Head of caudate nucleus (tissue), 42 donors: ENCODE data around the gene GZF1.

Experiments used
- DNase-seq, 42 donors: peaks; one replicate each; pipeline versions ENCODE4 v3.0.0 to v3.0.0-alpha.2; 2020 to 2021; ENCODE audit warnings: mixed read lengths in 7 of 42
- intact Hi-C: fragments of 100-400 bp; cut with DNase I; formaldehyde crosslinking; loops from one replicate; pipeline ENCODE4 v1.15.0; 2022

GZF1 gene

DNA sequence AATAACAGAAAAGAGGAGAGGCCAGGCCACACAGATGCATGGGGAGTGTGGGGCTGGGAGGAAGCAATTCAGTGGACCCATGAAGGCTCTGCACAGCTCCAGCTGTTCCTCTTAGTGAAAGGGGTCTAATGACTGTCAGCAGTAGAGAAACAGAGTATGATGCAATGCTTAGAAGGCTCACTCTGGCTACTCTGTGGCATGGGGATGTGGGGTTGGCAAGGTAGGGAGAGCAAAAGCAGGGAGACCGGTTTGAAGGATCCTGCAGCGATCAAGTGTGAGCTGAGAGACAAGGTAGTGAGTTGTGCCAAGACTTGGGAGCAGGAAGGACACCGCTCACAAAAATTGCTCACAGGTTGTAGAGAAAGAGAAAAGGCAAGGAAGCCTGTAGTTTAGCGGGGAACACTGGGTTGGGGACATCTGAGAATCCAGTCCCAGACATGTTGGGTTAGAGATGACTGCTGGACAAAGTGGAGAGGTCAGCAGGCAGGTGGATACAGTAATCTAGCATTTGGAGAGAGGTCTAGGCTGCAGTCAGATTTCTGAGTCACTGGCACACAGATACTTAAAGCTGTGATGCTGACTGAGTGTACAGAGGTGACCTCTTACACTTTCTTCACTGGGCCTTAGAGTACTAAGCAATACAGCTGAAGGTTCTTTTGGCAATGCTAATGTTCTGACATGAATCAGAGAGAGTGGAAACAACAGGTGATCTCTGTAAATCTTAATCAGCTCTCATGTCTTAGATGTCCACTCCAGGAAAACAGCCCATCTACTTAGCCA lies 32.2 kb downstream of the GZF1 start:
- DNase-seq = no peak

GRCh38 chr20:23396950-23397627 lies 35.1 kb downstream of the GZF1 start:
- intact Hi-C loops = no loop called here
- peak in 1 of 42 donors; percentile 6 for DNase-seq

More for the DNA sequence above, 32.2 kb downstream of the GZF1 start:
- intact Hi-C loops = no loop called here

DNA sequence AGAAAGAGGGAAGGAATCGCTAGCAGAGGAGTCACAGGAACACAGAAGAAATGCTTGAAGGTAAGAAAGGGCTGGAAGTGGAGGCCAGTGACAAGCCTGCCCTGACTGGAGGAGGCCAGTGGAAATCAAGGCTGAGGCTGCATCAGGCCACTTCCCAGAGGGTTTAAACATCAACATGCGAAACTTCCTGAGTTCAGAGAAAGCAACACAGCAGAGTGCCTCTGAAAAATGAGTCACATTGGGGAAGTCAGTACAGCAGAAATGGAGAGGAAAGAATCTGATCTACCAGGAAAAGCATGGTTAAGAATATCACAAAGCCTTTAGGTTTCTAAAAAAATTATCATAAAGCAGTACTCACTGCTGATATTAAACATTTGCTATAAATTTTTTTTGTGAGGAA lies 36.0 kb downstream of the GZF1 start:
- intact Hi-C loops = no loop called here
- DNase-seq = no peak

DNA sequence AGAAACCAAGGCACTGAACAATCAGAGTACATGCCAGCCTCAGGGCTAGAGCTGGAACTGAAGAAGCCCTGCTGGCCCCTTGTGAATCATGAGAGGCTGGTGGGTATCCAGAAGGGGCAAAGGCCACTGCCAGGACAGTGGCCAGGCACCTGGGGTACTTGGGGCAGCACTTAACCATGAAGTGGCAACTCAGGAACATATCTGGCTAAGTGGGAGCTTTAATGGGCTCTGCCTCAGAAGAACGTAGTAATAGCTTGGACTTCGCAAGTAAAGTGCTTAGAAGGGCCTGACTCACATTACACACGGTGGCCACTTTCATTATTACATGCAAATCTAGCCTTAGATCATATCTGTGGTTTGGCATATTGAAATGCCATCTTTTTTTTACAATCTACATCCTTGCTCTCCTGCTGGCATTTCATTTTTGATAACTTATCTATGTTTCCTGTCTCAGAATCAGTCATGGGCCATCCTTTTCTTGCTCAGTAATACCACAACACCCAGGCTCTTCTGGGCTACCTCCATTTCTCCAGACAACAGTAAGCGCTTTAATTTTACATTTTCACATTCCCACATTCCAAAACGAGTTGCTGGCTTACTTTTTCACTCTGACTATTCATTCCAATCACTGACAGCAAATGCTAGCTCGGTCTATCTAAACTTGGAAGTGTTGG lies 37.7 kb downstream of the GZF1 start:
- no peak for DNase-seq
- intact Hi-C loops = no loop called here

GRCh38 chr20:23401051-23401450 lies 39.1 kb downstream of the GZF1 start:
- DNase-seq = no peak
- intact Hi-C loops = no loop called here

DNA sequence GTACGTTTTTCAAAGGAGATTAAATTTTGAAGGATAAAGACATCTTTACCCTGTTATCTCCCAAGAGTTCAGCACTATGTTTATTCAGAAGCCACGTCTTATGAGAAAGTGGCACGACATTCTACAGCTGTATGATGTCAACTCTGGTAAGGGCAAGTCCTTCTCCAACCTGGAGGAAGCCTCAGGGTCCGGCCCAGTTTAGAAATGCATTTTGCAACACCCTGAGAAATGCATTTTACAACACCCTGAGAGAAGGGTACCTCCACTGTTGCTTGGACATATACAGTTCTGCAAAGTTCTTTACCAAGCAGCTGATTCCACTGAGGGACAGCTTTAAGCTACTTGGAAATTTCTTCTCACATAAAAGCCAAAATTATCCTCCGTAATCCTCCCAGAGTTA lies 41.8 kb downstream of the GZF1 start:
- intact Hi-C loops = no loop called here
- DNase-seq = no peak

DNA sequence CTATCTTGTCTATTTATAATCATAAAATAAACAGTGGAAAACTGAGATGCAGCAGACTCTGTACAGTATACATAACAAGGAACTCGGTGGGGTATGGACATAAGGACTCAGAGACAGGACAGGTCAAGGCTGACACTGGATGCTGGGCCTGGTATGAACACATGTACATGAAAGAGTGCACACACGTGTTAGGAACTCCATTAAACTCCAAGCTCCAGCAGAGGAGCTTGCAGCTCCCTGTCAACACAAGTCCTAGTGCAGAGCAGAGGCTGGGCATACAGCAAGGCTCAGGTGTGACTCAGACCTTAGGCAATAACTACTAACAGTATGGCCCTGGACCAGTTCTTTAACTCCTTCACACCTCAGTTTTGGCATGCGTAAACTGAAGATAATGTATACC lies 42.2 kb downstream of the GZF1 start:
- intact Hi-C loops = no loop called here
- no peak for DNase-seq

DNA sequence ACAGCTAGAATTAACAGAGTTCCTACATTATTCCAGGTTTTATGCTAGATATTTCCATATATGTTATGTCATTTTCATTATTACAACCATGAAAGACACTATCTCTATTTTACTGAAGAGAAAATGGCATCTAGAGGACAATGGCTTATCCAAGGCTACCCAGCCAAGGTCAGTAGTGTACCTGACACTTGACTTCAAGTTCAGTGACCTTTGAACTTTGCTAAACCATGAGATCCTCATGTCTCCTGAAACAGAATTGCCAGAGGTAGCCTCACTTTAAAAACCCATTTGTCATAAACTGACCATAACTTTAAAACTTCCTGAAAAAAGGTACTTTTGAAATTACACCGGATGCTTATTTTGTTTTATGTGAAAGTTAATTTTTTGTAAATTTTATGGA lies 44.9 kb downstream of the GZF1 start:
- no peak for DNase-seq
- intact Hi-C loops = no loop called here

GRCh38 chr20:23407781-23408464 lies 45.9 kb downstream of the GZF1 start:
- DNase-seq = peak in 1 of 42 donors; percentile 27
- intact Hi-C loops = no loop called here

- intact Hi-C loops = no loop called here
- no peak for DNase-seq
Observed at GRCh38 chr20:23408957-23409356, 47.0 kb downstream of the GZF1 start.

GRCh38 chr20:23409800-23410199 lies 47.8 kb downstream of the GZF1 start:
- DNase-seq = no peak
- intact Hi-C loops = no loop called here

DNA sequence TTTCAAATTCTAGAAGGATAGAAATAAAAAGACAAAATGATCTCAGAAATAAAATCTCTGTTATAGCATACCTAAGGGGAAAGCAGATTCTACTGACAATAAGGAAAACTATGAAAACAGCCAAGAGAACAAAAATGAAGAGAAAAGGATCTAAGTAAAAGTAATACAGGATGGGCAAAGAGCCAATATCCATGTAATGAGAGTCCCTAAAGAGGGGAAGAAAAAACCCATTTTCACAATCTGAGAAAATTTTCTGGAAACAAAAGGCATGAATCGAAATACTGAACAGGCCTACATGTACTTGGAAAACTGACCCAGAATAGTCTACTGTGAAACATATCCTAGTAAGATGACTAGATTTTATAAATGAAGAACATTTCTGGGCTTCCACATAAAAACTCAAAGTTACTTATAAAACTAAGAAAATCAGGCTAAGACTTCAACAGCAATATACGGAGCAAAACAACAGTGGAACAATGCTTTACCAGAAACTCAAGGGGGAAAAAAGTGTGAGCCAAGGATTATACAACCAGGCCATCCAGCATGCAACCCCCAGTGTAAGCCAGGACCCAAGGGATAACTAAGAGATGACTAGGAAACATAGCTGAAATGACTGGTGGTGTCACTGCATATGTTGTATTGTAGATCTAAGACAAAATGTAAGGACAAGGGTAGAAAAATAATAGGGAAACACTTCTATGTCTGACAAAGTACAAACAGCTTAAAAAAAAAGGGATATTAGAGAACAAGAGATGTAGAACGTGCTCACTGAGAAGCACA lies 49.1 kb downstream of the GZF1 start:
- no peak for DNase-seq
- intact Hi-C loops = no loop called here

DNA sequence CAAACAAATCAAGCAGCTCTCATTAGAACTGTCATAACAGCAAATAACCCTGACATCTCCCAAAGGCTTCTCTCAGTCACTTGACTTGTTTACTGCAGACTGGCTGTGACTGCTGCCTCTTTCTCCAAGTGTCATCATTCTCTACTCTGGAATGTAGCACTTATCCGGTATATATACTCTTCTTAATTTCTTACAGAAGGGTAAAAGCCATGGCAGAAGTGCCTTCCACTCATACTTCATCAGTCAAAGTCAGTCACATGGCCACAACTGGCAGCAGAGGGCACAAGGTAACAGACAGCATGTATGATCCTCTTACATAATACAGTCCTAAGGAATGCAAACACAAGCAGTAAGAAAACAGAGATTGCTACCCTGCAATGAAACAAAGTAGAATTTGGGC lies 50.0 kb downstream of the GZF1 start:
- intact Hi-C loops = no loop called here
- peak in 3 of 42 donors; percentile 13 to 48 (median 22) for DNase-seq

GRCh38 chr20:23413862-23414422 lies 52.0 kb downstream of the GZF1 start:
- no peak for DNase-seq
- intact Hi-C loops = no loop called here

DNA sequence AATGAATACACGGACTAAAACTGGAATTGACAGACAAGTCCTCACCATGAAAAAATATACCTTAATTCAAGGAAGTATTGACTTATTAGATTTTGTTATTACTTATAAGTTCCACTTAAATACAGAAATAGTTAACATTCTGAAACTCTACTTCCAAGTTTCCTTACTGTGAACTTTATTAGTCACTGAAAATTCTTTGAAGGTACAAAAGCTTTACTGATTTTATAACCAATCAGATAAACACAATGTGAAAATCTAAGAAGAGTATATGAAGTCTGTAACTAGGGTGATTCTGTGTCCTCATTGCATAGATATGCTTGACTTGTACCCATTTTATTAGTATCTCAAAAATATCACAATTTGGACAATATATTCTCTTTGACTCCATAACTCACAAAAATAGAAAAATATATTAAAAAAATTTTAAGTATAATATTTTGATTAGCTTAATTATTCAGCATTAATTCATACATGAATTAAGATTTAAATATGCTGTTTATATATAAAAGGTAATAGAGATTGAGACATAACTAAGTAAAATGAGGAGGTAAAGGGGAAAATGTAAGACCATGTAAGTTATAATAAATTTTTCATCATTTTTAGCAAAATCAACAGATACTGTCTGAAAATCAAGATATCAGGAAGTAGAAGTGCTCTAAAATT lies 52.7 kb downstream of the GZF1 start:
- intact Hi-C loops = no loop called here
- DNase-seq = no peak

GRCh38 chr20:23415555-23415954 lies 53.6 kb downstream of the GZF1 start:
- DNase-seq = no peak
- intact Hi-C loops = no loop called here

- DNase-seq = no peak
- intact Hi-C loops = no loop called here
Observed at GRCh38 chr20:23415959-23416583, 54.1 kb downstream of the GZF1 start.

DNA sequence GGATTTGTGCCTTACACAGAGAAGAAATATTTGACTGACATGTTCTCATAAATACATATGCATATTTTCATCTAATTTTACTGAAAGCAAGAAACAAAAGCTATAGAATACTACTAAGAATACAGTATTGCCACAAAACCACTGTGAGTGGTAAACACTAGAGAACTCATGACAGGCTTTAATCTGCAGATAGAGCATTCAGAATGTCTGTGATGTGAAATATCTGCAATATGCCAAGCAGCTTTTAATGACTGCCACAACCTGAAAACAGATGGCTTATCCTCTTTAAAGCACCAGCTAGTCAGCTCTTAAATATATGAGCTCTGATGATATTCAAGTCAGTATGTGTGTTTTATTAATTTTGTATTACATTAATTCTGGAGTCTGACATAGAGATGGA lies 55.9 kb downstream of the GZF1 start:
- intact Hi-C loops = no loop called here
- no peak for DNase-seq
